Measurements from ENCODE around the gene CEBPZ. TPM values are rescaled to one million over a fixed set of nuclear protein-coding genes. Genes with fewer than 3 reads are reported as not detected.

The CEBPZ gene
- total RNA-seq, 1 experiment from 2014 or later, result 74.2 TPM

GRCh38 chr2:37180006-37180639 is 51.3 kb downstream of the CEBPZ start:
- Histone ChIP-seq H3K36me3 (replicated peaks; ENCODE audit: control insufficient read depth, insufficient read depth, low read length) (no peaks in the 10 kb centered on the region), H3K4me3 (ENCODE audit: insufficient read depth, low read depth, low read length) (no peak overlapping the region), H3K27me3 (ENCODE audit: control insufficient read depth, insufficient read depth, low read length) (no peaks in the 10 kb centered on the region)
- DNase-seq, result no peak

GRCh38 chr2:37173741-37174140 is 57.7 kb downstream of the CEBPZ start:
- Histone ChIP-seq H3K27me3 (ENCODE audit: control insufficient read depth, insufficient read depth, low read length) (no peaks in the 10 kb centered on the region), H3K4me3 (ENCODE audit: insufficient read depth, low read depth, low read length) (no peak overlapping the region), H3K36me3 (replicated peaks; ENCODE audit: control insufficient read depth, insufficient read depth, low read length) (no peaks in the 10 kb centered on the region)
- no peak for DNase-seq

- Histone ChIP-seq H3K36me3 (replicated peaks; ENCODE audit: control insufficient read depth, insufficient read depth, low read length) (no peaks in the 10 kb centered on the region), H3K27me3 (ENCODE audit: control insufficient read depth, insufficient read depth, low read length) (no peaks in the 10 kb centered on the region), H3K4me3 (ENCODE audit: insufficient read depth, low read depth, low read length) (no peak overlapping the region)
- DNase-seq, result no peak
Measured at GRCh38 chr2:37171624-37171950, 59.8 kb downstream of the CEBPZ start.

GRCh38 chr2:37168217-37168981 is 63.0 kb downstream of the CEBPZ start:
- no peak overlapping the region for H3K4me3 ChIP-seq (ENCODE audit: insufficient read depth, low read depth, low read length)
- no peaks in the 10 kb centered on the region for H3K27me3 ChIP-seq (ENCODE audit: control insufficient read depth, insufficient read depth, low read length)
- no peaks in the 10 kb centered on the region for H3K36me3 ChIP-seq (replicated peaks; ENCODE audit: control insufficient read depth, insufficient read depth, low read length)
- peak; percentile 87 for DNase-seq

- no peak for DNase-seq
- Histone ChIP-seq H3K4me3 (ENCODE audit: insufficient read depth, low read depth, low read length) (no peak overlapping the region), H3K27me3 (ENCODE audit: control insufficient read depth, insufficient read depth, low read length) (no peaks in the 10 kb centered on the region), H3K36me3 (replicated peaks; ENCODE audit: control insufficient read depth, insufficient read depth, low read length) (no peaks in the 10 kb centered on the region)
Measured at GRCh38 chr2:37167636-37168180, 63.7 kb downstream of the CEBPZ start.

DNA sequence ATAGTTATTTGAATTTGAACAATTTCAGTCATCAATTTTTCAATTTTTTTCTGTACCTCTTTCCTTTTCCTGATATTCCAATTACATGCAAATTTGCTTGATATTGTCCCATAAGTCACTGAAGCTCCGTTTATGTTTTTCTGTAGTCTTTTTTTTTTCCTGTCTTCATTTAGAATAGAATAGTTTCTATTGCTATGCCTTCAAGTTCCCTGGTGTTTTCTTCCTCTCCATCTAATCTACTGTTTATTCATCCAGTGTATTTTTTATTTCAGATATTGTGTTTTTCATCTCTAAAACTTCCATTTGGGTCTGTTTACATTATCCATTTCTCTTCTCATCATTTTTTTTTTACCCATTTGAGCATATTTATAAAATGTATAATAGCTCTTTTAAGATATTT is 66.6 kb downstream of the CEBPZ start:
- Histone ChIP-seq H3K36me3 (replicated peaks; ENCODE audit: control insufficient read depth, insufficient read depth, low read length) (no peaks in the 10 kb centered on the region), H3K4me3 (ENCODE audit: insufficient read depth, low read depth, low read length) (no peak overlapping the region), H3K27me3 (ENCODE audit: control insufficient read depth, insufficient read depth, low read length) (no peaks in the 10 kb centered on the region)
- DNase-seq, result no peak

DNA sequence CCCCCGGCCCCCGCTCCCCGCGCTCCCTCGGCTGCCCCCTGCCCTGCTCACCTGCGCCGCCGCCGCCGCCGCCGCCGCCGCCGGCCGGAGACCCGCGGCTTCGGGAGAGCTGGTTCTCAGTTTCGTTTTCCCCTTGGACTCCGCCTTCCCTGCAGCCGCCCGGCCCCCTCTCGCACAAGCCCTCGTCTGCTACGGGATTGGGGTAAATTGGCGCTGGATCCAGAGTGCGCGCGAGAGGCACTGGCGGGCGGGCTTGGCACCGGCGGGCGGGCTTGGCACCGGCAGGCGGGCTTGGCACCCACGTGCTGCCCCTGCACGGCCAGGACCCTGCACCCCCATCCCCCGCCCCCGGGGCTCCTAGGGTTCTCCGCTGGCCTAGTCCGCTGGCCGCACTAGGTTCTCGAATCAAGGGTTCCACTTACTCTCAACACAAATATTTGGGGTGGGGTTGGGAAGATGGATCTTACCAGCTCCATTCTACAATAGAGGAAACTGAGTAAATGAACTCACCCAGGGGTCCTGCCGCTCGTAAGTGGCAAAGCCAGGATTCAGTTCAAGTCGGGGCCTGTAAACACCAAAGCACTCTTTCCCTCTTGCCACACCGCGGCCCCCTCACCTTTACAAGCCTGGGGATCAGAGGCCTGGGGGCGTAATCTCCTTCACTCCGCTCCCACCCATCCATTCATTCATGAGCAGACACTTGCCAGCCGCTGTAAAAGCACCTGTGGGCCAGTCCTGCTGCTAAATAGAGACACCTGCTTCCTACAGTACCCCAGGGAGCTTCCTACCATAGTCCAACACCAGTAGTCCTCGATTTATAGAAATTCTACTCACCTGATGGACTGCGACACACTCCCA is 74.3 kb downstream of the CEBPZ start, which contains the start of gene EIF2AK2:
Gene EIF2AK2, minus strand, starts transcription at position 124 of the 858 bp plus-strand sequence. CDS start 9,174 bp downstream, outside the sequence.
- DNase-seq, result peak; percentile 96
- no peaks in the 10 kb centered on the region for H3K36me3 ChIP-seq (replicated peaks; ENCODE audit: control insufficient read depth, insufficient read depth, low read length)
- peak within 1 kb of the TSS; percentile 65 for H3K4me3 ChIP-seq (ENCODE audit: insufficient read depth, low read depth, low read length)

GRCh38 chr2:37156071-37156856 is 75.1 kb downstream of the CEBPZ start:
- peak; percentile 53 for DNase-seq
- Histone ChIP-seq H3K4me3 (ENCODE audit: insufficient read depth, low read depth, low read length) (peak overlapping the region; percentile 65), H3K36me3 (replicated peaks; ENCODE audit: control insufficient read depth, insufficient read depth, low read length) (no peaks in the 10 kb centered on the region), H3K27me3 (ENCODE audit: control insufficient read depth, insufficient read depth, low read length) (no peaks in the 10 kb centered on the region; the same call in 1 of the 2 replicates)

More for the DNA sequence above, 74.3 kb downstream of the CEBPZ start, which contains the start of gene EIF2AK2:
- H3K27me3 ChIP-seq (ENCODE audit: control insufficient read depth, insufficient read depth, low read length), result no peaks in the 10 kb centered on the region; the same call in 1 of the 2 replicates

- Histone ChIP-seq H3K4me3 (ENCODE audit: insufficient read depth, low read depth, low read length) (no peak overlapping the region), H3K36me3 (replicated peaks; ENCODE audit: control insufficient read depth, insufficient read depth, low read length) (no peaks in the 10 kb centered on the region), H3K27me3 (ENCODE audit: control insufficient read depth, insufficient read depth, low read length) (no peaks in the 10 kb centered on the region; the same call in 1 of the 2 replicates)
- DNase-seq, result no peak
Measured at GRCh38 chr2:37154785-37155184, 76.6 kb downstream of the CEBPZ start.

GRCh38 chr2:37153224-37153623 is 78.2 kb downstream of the CEBPZ start:
- Histone ChIP-seq H3K36me3 (replicated peaks; ENCODE audit: control insufficient read depth, insufficient read depth, low read length) (peaks cover 2% of the 10 kb centered on the region), H3K4me3 (ENCODE audit: insufficient read depth, low read depth, low read length) (no peak overlapping the region), H3K27me3 (ENCODE audit: control insufficient read depth, insufficient read depth, low read length) (no peaks in the 10 kb centered on the region; the same call in 1 of the 2 replicates)
- DNase-seq, result no peak

Other genes starting within 250 kb of the CEBPZ start
- 10.5 and 11.6 TPM in 2 replicates for gene HEATR5B, start 147.2 kb downstream of the CEBPZ start, total RNA-seq (2014; rRNA removed; shearing (Covaris generic))
- 4.8 and 5.1 TPM in 2 replicates for gene GPATCH11, start 147.1 kb downstream of the CEBPZ start, total RNA-seq (2014; rRNA removed; shearing (Covaris generic))
- 12.7 and 16.2 TPM in 2 replicates for gene EIF2AK2, start 74.6 kb downstream of the CEBPZ start, total RNA-seq (2014; rRNA removed; shearing (Covaris generic))
- gene SULT6B1, start 42.9 kb downstream of the CEBPZ start, total RNA-seq (2014; rRNA removed; shearing (Covaris generic)), result not detected in 2 replicates
- gene CEBPZOS, start 35.1 kb downstream of the CEBPZ start, total RNA-seq (2014; rRNA removed; shearing (Covaris generic)), result 45.9 and 56.7 TPM in 2 replicates
- gene NDUFAF7, start 62 bp upstream of the CEBPZ start, total RNA-seq (2014; rRNA removed; shearing (Covaris generic)), result 28.8 and 44.1 TPM in 2 replicates
- gene PRKD3, start 93.2 kb upstream of the CEBPZ start, total RNA-seq (2014; rRNA removed; shearing (Covaris generic)), result 65.8 and 69.7 TPM in 2 replicates
- 0.90 and 1.1 TPM in 2 replicates for gene QPCT, start 113.0 kb upstream of the CEBPZ start, total RNA-seq (2014; rRNA removed; shearing (Covaris generic))

All from H7 (cell line).